ENCODE measurements around the gene TSPOAP1. TPM values are rescaled to one million over a fixed set of nuclear protein-coding genes. Genes with fewer than 3 reads are reported as not detected.

TSPOAP1 gene
- total and polyA plus RNA-seq, 2 of the 13 experiments (the other 11 are each of a cell fraction or from before 2014, with no cell fraction given) = not detected

DNA sequence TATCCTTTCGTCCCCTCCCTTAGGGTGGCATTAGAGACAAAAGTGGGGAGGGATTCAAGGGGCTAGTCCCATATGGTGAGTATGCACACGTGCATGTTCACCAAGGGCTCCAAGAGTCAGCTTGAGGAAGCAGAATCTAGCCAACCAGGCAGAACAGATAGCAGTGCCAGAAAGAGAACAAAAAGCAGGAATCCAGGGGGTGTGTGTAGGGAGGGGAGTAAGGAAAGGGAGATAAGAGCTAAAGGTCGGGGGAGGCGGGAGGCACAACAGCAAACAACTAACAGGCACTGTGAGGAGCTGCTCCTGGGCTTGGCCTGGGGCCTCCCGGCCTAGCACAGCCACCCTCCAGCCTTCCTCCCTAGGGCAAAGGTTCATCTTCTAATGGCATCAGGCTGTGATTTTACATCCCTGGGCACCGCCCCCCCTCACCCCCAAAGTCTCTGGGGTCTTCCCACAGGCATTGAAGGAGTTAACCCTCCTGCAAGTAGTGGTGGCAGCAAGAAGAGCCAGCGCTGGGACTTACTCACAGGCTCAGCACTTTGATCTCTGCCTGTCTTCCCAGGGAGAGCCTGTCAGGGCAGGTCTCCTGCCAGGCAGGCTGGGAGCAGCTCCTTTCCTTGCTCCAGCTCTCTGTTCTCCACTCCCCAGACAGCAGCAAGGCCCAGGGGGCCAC lies 35.8 kb upstream of the TSPOAP1 start (continued):
- TF ChIP-seq RFXAP (CRISPR knock-in tag; IDR thresholded peaks at IDR 0.05; ENCODE audit: borderline replicate concordance) (0 out of 2 replicates have a peak, but pooled peaks have one; percentile 37), ZNF44 (CRISPR knock-in tag; IDR thresholded peaks at IDR 0.05) (no peak), MXI1 (IDR thresholded peaks at IDR 0.05; ENCODE audit: borderline replicate concordance, low read depth, low read length) (peak; percentile 14; the same call in 1 of the 3 replicates), NKX3-1 (CRISPR knock-in tag; IDR thresholded peaks at IDR 0.05) (no peak), LCORL (IDR thresholded peaks at IDR 0.05) (no peak), LCORL (CRISPR knock-in tag; IDR thresholded peaks at IDR 0.05) (peak; percentile 65; the same call in 1 of the 2 replicates), TEAD2 (CRISPR knock-in tag; IDR thresholded peaks at IDR 0.05) (no peak), ZNF260 (CRISPR knock-in tag; IDR thresholded peaks at IDR 0.05; ENCODE audit: borderline replicate concordance, low read depth) (no peak)
- TF ChIP-seq, protein P1, sequence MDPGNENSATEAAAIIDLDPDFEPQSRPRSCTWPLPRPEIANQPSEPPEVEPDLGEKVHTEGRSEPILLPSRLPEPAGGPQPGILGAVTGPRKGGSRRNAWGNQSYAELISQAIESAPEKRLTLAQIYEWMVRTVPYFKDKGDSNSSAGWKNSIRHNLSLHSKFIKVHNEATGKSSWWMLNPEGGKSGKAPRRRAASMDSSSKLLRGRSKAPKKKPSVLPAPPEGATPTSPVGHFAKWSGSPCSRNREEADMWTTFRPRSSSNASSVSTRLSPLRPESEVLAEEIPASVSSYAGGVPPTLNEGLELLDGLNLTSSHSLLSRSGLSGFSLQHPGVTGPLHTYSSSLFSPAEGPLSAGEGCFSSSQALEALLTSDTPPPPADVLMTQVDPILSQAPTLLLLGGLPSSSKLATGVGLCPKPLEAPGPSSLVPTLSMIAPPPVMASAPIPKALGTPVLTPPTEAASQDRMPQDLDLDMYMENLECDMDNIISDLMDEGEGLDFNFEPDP (CRISPR knock-in tag; conservative IDR thresholded peaks at IDR 0.05) = no peak
- TF ChIP-seq, protein P2, sequence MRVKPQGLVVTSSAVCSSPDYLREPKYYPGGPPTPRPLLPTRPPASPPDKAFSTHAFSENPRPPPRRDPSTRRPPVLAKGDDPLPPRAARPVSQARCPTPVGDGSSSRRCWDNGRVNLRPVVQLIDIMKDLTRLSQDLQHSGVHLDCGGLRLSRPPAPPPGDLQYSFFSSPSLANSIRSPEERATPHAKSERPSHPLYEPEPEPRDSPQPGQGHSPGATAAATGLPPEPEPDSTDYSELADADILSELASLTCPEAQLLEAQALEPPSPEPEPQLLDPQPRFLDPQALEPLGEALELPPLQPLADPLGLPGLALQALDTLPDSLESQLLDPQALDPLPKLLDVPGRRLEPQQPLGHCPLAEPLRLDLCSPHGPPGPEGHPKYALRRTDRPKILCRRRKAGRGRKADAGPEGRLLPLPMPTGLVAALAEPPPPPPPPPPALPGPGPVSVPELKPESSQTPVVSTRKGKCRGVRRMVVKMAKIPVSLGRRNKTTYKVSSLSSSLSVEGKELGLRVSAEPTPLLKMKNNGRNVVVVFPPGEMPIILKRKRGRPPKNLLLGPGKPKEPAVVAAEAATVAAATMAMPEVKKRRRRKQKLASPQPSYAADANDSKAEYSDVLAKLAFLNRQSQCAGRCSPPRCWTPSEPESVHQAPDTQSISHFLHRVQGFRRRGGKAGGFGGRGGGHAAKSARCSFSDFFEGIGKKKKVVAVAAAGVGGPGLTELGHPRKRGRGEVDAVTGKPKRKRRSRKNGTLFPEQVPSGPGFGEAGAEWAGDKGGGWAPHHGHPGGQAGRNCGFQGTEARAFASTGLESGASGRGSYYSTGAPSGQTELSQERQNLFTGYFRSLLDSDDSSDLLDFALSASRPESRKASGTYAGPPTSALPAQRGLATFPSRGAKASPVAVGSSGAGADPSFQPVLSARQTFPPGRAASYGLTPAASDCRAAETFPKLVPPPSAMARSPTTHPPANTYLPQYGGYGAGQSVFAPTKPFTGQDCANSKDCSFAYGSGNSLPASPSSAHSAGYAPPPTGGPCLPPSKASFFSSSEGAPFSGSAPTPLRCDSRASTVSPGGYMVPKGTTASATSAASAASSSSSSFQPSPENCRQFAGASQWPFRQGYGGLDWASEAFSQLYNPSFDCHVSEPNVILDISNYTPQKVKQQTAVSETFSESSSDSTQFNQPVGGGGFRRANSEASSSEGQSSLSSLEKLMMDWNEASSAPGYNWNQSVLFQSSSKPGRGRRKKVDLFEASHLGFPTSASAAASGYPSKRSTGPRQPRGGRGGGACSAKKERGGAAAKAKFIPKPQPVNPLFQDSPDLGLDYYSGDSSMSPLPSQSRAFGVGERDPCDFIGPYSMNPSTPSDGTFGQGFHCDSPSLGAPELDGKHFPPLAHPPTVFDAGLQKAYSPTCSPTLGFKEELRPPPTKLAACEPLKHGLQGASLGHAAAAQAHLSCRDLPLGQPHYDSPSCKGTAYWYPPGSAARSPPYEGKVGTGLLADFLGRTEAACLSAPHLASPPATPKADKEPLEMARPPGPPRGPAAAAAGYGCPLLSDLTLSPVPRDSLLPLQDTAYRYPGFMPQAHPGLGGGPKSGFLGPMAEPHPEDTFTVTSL (CRISPR knock-in tag; IDR thresholded peaks at IDR 0.05; ENCODE audit: borderline replicate concordance) = no peak
- TF ChIP-seq, protein P3, sequence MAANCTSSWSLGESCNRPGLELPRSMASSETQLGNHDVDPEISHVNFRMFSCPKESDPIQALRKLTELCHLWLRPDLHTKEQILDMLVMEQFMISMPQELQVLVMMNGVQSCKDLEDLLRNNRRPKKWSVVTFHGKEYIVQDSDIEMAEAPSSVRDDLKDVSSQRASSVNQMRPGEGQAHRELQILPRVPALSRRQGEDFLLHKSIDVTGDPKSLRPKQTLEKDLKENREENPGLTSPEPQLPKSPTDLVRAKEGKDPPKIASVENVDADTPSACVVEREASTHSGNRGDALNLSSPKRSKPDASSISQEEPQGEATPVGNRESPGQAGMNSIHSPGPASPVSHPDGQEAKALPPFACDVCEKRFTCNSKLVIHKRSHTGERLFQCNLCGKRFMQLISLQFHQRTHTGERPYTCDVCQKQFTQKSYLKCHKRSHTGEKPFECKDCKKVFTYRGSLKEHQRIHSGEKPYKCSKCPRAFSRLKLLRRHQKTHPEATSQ (CRISPR knock-in tag; IDR thresholded peaks at IDR 0.05; ENCODE audit: borderline replicate concordance) = 0 out of 2 replicates have a peak, but pooled peaks have one; percentile 72
- TF ChIP-seq, protein P4, sequence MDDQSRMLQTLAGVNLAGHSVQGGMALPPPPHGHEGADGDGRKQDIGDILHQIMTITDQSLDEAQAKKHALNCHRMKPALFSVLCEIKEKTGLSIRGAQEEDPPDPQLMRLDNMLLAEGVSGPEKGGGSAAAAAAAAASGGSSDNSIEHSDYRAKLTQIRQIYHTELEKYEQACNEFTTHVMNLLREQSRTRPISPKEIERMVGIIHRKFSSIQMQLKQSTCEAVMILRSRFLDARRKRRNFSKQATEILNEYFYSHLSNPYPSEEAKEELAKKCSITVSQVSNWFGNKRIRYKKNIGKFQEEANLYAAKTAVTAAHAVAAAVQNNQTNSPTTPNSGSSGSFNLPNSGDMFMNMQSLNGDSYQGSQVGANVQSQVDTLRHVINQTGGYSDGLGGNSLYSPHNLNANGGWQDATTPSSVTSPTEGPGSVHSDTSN (CRISPR knock-in tag; IDR thresholded peaks at IDR 0.05; ENCODE audit: borderline replicate concordance) = no peak

Data from HepG2 (cell line).